SKM-1 (cell line): Measurements from ENCODE around the gene BTG2.

Experiments
- DNase-seq: peaks from one replicate; lab custom pipeline; 2025; ENCODE audit not compliant: unreplicated experiment; lab: John Stamatoyannopoulos, UW

The BTG2 gene

GRCh38 chr1:203338335-203339036, 33.2 kb downstream of the BTG2 start:
- peak; percentile 77 for DNase-seq

GRCh38 chr1:203340112-203340790, 34.9 kb downstream of the BTG2 start:
- DNase-seq = peak; percentile 87

GRCh38 chr1:203342192-203342940, 37.0 kb downstream of the BTG2 start:
- DNase-seq = peak; percentile 63

- no peak for DNase-seq
Observed at GRCh38 chr1:203343956-203344754, 38.8 kb downstream of the BTG2 start.

GRCh38 chr1:203346060-203346768, 40.9 kb downstream of the BTG2 start:
- no peak for DNase-seq

- DNase-seq = no peak
Observed at GRCh38 chr1:203346769-203347102, 41.4 kb downstream of the BTG2 start.

- DNase-seq = no peak
Observed at GRCh38 chr1:203349166-203349565, 43.8 kb downstream of the BTG2 start.

- DNase-seq = no peak
Observed at GRCh38 chr1:203349773-203350524, 44.6 kb downstream of the BTG2 start.

- DNase-seq = no peak
Observed at GRCh38 chr1:203351037-203351625, 45.8 kb downstream of the BTG2 start, which contains the start of gene FMOD. Gene FMOD (minus strand): TSS chr1:203351122. CDS start chr1:203348270, 2,852 bp downstream.

- no peak for DNase-seq
Observed at GRCh38 chr1:203353486-203353885, 48.2 kb downstream of the BTG2 start.

GRCh38 chr1:203354246-203354645, 48.9 kb downstream of the BTG2 start:
- DNase-seq = no peak

- DNase-seq = no peak
Observed at GRCh38 chr1:203359010-203359571, 53.8 kb downstream of the BTG2 start.
